Glomerular endothelial cell (primary cell): Measurements from ENCODE around the gene COL7A1. TPM values are rescaled to one million over a fixed set of nuclear protein-coding genes. Genes with fewer than 3 reads are reported as not detected.

Source experiments
- DNase-seq: peaks from one replicate; pipeline ENCODE4 v3.0.0-alpha.2; 2011; ENCODE audit warnings: low read depth, low spot score; ENCODE audit errors: extremely low read depth
- total RNA-seq: library from RNA; depleted of rRNA; stranded (reverse); fragments of >200 nt; gene quantifications from 2 replicates; pipeline ENCODE4 v1.2.3, GENCODE V29; 2015

COL7A1 gene
- total RNA-seq, 1 donor from 2014 or later: 25.0 TPM

DNA sequence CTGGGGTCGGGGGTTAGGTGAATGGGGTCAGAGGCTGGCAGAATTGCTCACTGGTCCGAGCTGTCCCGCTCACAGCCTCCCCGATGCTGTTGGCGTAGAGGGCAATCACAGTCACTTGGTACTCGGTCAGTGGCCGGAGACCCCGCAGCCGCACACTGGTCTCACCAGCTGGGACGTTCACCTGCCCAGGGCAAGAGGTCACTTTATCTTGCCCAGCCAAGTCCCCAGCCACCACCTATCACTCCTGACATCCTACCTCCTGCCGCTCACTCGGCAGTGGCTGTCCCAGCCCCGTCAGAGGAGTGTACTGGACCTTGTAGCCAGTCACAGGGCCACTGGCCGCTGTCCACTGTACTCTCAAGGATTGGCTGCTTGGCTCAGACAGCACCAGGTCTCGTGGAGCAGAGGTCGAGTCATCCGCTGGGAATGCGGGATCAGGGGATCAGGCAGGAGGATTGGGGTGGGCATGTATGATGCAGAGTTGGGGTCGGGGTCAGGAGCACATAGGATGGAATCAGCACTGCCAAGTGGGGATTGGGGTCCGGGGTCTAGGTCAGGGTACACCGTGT lies 2.5 kb downstream of the COL7A1 start:
- no peak for DNase-seq

- no peak for DNase-seq
Observed at GRCh38 chr3:48591886-48592518, 3.1 kb downstream of the COL7A1 start.

DNA sequence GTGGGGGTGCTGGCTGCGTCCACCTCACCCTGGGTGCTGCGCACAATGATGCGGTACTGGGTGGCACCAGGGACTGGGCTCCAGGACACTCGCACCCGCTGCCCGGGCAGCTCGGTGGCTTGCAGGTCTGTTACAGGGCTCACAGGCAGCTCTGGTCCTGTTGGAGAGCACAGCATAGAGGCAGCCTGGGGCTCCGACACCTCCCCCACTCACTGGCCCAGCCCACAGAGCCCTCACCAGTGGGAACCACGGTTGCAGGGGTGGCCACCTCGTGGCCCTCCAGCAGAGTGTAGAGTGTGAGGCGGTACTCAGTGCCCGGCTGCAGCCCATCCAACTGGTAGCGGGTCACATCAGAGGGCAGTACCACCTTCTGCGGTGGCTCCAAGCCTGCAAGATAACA lies 3.7 kb downstream of the COL7A1 start:
- no peak for DNase-seq

DNA sequence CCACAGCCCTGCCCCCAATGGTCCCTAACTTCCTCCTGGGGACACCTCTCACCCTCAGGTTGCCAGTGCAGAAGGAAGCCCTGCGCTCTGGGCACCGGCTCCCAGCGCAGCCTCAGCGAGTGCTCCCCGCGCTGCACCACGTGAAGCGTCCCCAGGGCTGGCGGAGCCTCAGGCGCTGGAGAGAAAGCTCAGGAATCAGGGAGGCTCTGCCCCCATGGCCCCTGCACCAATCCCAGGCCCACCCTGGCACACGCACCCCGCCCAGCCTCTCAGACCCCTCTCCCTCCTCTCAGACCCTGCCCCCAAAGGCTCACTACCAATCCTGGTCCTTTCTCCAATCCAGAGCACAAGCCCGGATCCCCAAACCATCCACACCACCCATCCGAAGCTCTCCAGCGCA lies 6.9 kb downstream of the COL7A1 start:
- DNase-seq: no peak

DNA sequence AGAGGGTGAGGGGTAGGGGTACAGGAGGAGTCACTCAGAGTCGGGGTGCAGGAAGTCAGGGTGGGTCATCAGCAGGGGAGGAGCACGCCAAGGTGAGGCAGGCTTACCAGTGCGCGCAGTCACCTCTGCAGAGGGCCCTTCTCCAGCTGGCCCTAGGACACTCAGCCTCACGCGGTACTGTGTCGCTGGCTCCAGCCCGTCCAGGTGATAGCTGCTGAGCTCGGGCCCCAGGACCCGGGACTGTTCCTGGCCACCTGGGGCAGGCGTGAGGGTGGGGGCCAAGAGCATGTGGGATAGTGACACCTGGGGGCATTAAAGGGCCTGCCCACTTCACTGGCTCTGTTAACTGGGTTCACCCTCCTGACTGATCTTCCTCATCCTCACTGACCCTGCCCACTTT lies 7.4 kb downstream of the COL7A1 start:
- no peak for DNase-seq

DNA sequence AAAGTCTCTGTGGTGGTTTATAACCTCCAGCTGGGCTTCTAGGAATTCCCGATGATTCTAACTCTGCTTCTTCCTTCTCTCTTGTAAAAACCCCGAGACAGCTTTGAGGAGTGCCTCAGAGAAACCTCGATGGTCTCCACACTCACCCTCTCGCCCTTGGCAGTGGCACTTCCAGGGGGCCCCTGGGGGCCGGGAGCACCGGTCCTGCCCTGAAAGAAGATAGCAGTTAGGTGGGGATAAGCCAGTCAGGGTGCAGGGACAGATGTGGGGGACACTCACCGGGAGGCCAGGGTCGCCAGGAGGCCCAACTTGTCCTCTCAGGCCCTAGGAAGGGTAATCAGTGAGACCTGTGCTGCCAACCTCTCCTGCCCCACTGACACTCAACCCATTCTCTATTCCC lies 9.7 kb downstream of the COL7A1 start:
- no peak for DNase-seq

DNA sequence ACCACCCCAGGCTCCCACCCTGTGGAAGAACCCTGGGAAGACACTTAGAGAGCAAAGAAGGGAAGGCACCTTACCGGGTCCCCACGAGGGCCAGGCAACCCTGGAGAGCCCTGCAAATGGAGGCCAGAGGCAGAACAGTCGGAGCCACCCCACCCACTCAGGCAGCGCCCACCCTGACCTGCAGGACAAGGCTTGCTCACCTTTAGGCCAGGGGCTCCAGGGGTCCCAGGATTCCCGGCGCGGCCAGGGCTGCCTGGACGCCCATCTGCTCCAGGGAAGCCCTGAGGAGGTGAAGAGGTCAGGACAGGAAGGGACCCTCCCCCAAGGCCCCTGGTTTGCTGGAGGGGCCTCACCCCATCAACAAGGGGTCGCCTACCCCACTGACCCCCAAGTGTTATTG lies 10.3 kb downstream of the COL7A1 start:
- DNase-seq: no peak

DNA sequence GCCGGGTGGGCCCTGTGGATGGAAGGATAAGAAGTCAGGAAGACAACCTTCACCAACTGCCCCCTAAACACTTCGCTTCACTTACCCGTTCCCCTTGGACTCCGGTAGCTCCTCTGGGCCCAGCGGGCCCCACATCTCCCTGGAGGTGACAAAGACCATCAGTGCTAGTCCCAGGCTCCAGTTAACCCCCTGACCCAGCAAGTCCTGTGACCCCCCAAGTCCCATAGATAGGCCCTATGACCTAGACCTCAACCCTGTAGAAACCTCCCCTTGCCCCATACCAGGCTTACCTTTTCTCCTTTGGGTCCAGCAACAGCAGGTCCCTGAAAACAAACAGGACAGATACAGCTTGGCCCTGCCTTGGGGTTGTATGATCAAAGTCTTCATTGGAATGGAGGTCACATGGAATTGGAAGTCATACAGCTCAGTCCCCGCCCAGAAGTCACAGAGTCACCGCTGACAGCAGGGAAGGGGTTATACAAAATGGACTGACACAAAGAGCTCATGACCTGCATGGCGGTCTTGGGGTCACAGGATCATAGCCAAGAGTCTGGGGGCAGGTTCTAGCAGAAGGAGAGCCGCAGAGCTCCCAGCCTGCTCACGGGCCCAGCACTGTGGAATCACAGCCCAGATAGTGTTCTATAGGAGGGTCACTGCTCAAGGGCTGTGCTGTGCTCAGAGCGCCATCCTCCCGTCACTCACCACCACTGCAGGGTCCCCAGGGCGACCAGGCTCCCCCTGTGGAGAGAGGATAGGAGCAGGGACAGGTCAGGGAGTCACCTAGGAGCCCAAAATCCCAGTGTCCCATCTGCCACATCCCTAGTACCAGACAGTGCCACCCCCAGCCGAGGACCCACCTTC lies 13.3 kb downstream of the COL7A1 start:
- no peak for DNase-seq

DNA sequence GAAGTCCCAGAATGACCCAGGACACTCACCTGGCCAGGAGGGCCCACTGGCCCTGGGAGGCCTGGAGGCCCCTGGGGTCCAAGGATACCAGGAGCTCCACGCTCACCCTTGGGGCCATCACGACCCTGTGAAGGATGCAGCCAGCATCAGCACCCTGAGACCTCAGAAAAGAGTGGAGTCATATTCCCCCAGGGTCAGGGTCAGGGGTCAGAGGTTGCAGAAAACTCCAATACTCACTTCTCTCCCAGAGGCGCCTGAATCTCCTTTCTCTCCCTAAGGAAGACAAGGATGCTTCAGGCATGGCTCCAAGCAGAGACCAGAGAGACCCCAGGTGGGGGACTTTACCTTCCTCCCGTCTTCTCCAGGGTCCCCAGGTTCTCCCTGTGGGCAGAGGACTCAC lies 18.5 kb downstream of the COL7A1 start:
- no peak for DNase-seq

DNA sequence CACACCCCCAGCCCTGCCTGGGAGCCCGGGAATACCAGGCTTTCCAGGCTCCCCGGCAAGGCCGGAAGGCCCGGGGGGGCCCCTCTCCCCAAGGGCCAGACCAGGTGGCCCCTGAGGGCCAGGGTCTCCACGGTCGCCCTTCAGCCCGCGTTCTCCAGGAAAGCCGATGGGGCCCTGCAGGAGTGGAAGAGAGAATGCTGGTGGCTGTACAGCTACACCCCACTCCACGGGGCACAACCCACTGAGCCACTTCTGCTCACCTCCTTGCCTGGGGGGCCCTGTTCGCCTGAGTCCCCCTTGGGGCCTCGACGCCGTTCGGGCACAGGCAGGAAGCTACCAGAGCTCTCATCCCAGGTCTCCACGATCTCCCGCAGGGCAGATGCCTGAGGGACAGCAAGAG lies 19.8 kb downstream of the COL7A1 start:
- DNase-seq: no peak

- DNase-seq: no peak
Observed at GRCh38 chr3:48573973-48574585, 21.1 kb downstream of the COL7A1 start.

GRCh38 chr3:48572517-48572916 lies 22.6 kb downstream of the COL7A1 start:
- DNase-seq: no peak

- DNase-seq: no peak
Observed at GRCh38 chr3:48571938-48572337, 23.2 kb downstream of the COL7A1 start.

DNA sequence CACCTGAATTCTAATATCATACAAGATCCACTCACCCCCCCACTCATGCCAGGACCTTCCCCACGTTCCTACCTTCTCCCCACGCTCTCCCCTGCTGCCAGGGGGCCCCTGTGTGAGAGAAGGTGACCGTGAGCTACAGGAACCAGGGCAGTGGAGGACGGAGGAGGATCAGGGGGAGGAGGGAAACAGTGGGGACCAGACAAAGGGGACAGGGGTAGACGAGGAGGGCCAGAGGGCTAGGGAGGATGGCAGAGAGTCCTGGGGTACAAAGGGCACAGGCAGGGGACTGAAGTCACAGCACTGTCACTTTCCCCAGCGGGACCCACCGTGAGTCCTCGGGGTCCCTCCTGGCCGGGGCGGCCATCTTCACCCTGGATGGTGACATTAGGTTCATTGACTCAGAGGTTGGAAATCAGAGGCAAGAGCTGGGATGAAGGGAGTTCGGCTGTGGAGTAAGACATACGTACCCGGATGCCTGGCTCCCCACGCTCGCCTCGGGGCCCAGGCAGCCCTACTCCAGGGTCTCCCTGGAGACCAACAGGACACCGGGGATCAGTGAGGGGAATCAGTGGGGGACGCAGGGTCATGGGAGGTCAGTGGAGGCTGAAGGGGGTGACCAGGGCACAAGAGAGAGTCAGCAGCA lies 25.2 kb downstream of the COL7A1 start:
- DNase-seq: no peak

GRCh38 chr3:48569400-48569799 lies 25.7 kb downstream of the COL7A1 start:
- DNase-seq: no peak

GRCh38 chr3:48568476-48568875 lies 26.7 kb downstream of the COL7A1 start:
- DNase-seq: no peak

DNA sequence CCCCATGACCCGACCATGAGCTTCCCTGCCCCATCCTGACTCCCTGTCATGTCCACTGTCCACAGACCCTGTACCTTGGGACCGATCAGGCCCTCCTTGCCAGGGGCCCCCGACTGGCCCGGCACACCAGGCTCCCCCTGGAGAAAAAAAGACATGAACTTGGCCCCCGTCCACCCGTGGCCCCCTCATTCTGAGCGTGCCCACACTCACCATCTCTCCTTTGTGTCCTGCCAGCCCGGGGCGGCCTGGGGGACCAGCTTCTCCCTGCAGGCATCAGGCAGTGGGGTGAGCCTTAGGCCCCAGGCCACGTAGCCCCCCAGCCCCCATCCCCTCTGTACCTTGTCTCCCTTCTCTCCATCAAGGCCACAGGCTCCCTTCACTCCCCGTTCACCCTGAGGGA lies 27.6 kb downstream of the COL7A1 start:
- DNase-seq: no peak

DNA sequence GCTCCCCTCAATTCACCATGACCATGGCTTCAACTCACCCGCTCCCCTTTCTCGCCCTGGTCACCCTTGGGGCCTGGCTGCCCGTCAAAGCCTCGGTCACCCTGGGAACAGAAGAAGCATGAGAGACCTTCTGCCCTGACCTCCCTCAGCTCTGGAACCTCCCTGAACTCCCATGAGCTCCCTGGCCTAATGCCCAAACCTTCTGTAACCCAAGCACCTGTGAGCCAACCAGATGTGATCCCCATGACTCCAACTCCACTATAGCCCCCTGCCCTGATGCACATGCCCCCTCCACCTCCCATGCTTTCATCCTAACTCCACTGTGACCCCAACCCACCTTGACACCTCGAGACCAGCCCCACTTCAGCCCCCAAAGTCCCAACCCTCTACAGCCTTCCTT lies 28.0 kb downstream of the COL7A1 start:
- no peak for DNase-seq

DNA sequence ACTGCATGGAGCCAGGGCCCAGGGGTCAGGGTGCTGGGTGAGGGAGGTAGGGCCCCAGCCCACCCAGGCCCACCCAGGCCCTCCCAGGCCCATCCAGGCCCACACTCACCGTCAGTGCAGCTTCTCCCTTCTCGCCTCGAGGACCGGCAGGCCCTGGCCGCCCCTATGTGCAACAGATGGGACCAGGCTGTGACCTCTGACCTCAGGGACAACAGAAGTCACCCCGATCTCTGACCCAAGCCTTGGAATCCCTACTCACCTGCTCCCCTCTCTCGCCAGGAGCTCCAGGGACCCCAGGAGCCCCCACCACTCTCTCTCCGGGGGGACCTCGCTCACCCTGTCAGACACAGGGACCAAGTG lies 28.7 kb downstream of the COL7A1 start:
- DNase-seq: no peak

GRCh38 chr3:48565591-48566400 lies 29.3 kb downstream of the COL7A1 start:
- DNase-seq: no peak
